ENCODE measurements around the gene MDK. TPM values are rescaled to one million over a fixed set of nuclear protein-coding genes. Genes with fewer than 3 reads are reported as not detected.

MDK gene
- total RNA-seq, 1 donor from 2014 or later: 2,040 TPM

- TF ChIP-seq, protein P1, sequence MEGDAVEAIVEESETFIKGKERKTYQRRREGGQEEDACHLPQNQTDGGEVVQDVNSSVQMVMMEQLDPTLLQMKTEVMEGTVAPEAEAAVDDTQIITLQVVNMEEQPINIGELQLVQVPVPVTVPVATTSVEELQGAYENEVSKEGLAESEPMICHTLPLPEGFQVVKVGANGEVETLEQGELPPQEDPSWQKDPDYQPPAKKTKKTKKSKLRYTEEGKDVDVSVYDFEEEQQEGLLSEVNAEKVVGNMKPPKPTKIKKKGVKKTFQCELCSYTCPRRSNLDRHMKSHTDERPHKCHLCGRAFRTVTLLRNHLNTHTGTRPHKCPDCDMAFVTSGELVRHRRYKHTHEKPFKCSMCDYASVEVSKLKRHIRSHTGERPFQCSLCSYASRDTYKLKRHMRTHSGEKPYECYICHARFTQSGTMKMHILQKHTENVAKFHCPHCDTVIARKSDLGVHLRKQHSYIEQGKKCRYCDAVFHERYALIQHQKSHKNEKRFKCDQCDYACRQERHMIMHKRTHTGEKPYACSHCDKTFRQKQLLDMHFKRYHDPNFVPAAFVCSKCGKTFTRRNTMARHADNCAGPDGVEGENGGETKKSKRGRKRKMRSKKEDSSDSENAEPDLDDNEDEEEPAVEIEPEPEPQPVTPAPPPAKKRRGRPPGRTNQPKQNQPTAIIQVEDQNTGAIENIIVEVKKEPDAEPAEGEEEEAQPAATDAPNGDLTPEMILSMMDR (IDR thresholded peaks at IDR 0.05; ENCODE audit: unreplicated experiment): no peak
- H3K36me3 Mint-ChIP-seq (ENCODE audit: insufficient read depth): peaks cover 4% of the 10 kb centered on the region
- H3K9me3 Mint-ChIP-seq (ENCODE audit: low read depth): no peaks in the 10 kb centered on the region
- peaks cover 21% of the 10 kb centered on the region for H3K4me1 Mint-ChIP-seq (ENCODE audit: low read depth)
- no peak for DNase-seq (ENCODE audit: low spot score, unreplicated experiment)
- H3K4me3 Mint-ChIP-seq (ENCODE audit: low read depth): no peak overlapping the region
- peaks cover 49% of the 10 kb centered on the region for H3K27me3 Mint-ChIP-seq
- H3K27ac Mint-ChIP-seq: no peak overlapping the region
These were observed 5.2 kb downstream of the MDK start for GRCh38 chr11:46386674-46387073.

DNA sequence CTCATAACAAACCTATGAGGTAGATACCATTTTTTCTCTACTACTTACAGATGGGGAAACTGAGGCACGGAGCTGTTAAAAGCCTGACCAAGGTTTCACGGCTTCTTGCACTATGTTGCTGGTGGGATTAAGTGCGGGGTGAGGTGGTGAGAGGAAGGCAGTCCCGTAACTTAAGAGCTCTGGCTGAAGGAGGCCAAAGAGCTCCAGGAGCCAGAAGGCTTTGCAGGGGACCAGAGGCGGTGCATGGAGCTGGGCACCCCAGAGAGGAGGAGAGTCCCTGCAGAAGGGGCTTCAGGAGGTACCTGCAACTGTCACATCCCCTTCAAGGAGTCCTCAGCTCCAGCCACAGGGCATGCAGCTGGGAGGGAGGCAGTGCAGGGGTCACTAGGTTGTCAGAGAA is 6.0 kb downstream of the MDK start:
- H3K4me3 Mint-ChIP-seq (ENCODE audit: low read depth): no peak overlapping the region
- TF ChIP-seq, protein P1 (IDR thresholded peaks at IDR 0.05; ENCODE audit: unreplicated experiment): no peak
- no peak overlapping the region for H3K27ac Mint-ChIP-seq
- no peak for DNase-seq (ENCODE audit: low spot score, unreplicated experiment)
- H3K36me3 Mint-ChIP-seq (ENCODE audit: insufficient read depth): peaks cover 4% of the 10 kb centered on the region
- H3K27me3 Mint-ChIP-seq: peaks cover 49% of the 10 kb centered on the region
- H3K9me3 Mint-ChIP-seq (ENCODE audit: low read depth): no peaks in the 10 kb centered on the region
- H3K4me1 Mint-ChIP-seq (ENCODE audit: low read depth): peaks cover 21% of the 10 kb centered on the region

- H3K9me3 Mint-ChIP-seq (ENCODE audit: low read depth): no peaks in the 10 kb centered on the region
- H3K4me1 Mint-ChIP-seq (ENCODE audit: low read depth): peaks cover 25% of the 10 kb centered on the region
- H3K36me3 Mint-ChIP-seq (ENCODE audit: insufficient read depth): peaks cover 4% of the 10 kb centered on the region
- peaks cover 54% of the 10 kb centered on the region for H3K27me3 Mint-ChIP-seq
- H3K4me3 Mint-ChIP-seq (ENCODE audit: low read depth): no peak overlapping the region
- DNase-seq (ENCODE audit: low spot score, unreplicated experiment): no peak
- TF ChIP-seq, protein P1 (IDR thresholded peaks at IDR 0.05; ENCODE audit: unreplicated experiment): no peak
- H3K27ac Mint-ChIP-seq: peak overlapping the region; percentile 60
These were observed 6.6 kb downstream of the MDK start for GRCh38 chr11:46387919-46388618.

- no peak for DNase-seq (ENCODE audit: low spot score, unreplicated experiment)
- Mint-ChIP-seq H3K27ac (peak overlapping the region; percentile 60), H3K9me3 (ENCODE audit: low read depth) (no peaks in the 10 kb centered on the region)
These were observed 7.4 kb downstream of the MDK start for GRCh38 chr11:46388619-46389449.

More at GRCh38 chr11:46388619-46389449, 7.4 kb downstream of the MDK start:
- Mint-ChIP-seq H3K36me3 (ENCODE audit: insufficient read depth) (peaks cover 4% of the 10 kb centered on the region), H3K27me3 (peaks cover 58% of the 10 kb centered on the region), H3K4me3 (ENCODE audit: low read depth) (no peak overlapping the region), H3K4me1 (ENCODE audit: low read depth) (peaks cover 21% of the 10 kb centered on the region)
- TF ChIP-seq, protein P1 (IDR thresholded peaks at IDR 0.05; ENCODE audit: unreplicated experiment): no peak

All from progenitor cell of endocrine pancreas (in vitro differentiated cells).